H1 (cell line): Measurements from ENCODE around the gene KRT3. TPM values are rescaled to one million over a fixed set of nuclear protein-coding genes. Genes with fewer than 3 reads are reported as not detected.

Experiments used
- CTBP2 ChIP-seq: IDR thresholded peaks from 2 replicates; pipeline ENCODE4 v1.7.0; 2011; ENCODE audit warnings: borderline replicate concordance, mild to moderate bottlenecking, moderate library complexity, mixed read lengths, low read length; ENCODE audit not compliant: insufficient read depth, insufficient read length
- EGR1 ChIP-seq: IDR thresholded peaks from 2 replicates; pipeline ENCODE4 v1.6.1; 2011; ENCODE audit warnings: low read depth, low read length, borderline replicate concordance
- MAX ChIP-seq: IDR thresholded peaks from 2 replicates; pipeline ENCODE4 v1.6.1; 2012; ENCODE audit warnings: inconsistent platforms
- SIX5 ChIP-seq: IDR thresholded peaks from 2 replicates; pipeline ENCODE4 v1.6.1; 2011; ENCODE audit warnings: mild to moderate bottlenecking, low read depth, low read length
- TAF1 ChIP-seq: IDR thresholded peaks from 2 replicates; pipeline ENCODE4 v1.6.1; 2011; ENCODE audit warnings: mild to moderate bottlenecking, low read depth, low read length
- YY1 ChIP-seq: IDR thresholded peaks from 2 replicates; pipeline ENCODE4 v1.6.1; 2011; ENCODE audit warnings: low read depth, mild to moderate bottlenecking, low read length
- polyA plus RNA-seq, 7 experiments: library from polyadenylated mRNA; depleted of rRNA in 3 of 7; stranded (reverse) in 5 of 7; unstranded in 2 of 7; fragments of >200 nt in 5 of 7; fragments of 200-250 nt in 2 of 7; gene quantifications; 1 replicate in 5 of 7; 2 replicates in 1 of 7; 4 replicates in 1 of 7; pipeline versions ENCODE4 v1.2.1 to v1.2.3, GENCODE V29; 2011 to 2013; ENCODE audit warnings: missing spikeins in 2 of 7, mixed read lengths in 2 of 7
- total RNA-seq: library from RNA; stranded (reverse); fragmentation: NEBNext Ultra II Directional; extraction: Animal tissue kit (Norgen Biotek cat#: 25700); gene quantifications from 2 replicates; pipeline ENCODE4 v1.2.1, GENCODE V29; 2021

Gene KRT3
- total and polyA plus RNA-seq, 2 of the 8 experiments (the other 6 are each of a cell fraction or from before 2014, with no cell fraction given): not detected

- TF ChIP-seq TAF1 (no peak), MAX (no peak), YY1 (no peak), CTBP2 (no peak), EGR1 (no peak), SIX5 (no peak)
These were observed 11.1 kb upstream of the KRT3 start (continued) for GRCh38 chr12:52806821-52807543.
